Ovary (tissue), 9 donors: Measurements from ENCODE around the gene FGR. TPM values are rescaled to one million over a fixed set of nuclear protein-coding genes. Genes with fewer than 3 reads are reported as not detected.

ENCODE experiments used
- DNase-seq, 5 donors: peaks; one replicate each; pipeline ENCODE4 v3.0.0-alpha.2; 2019 to 2020
- H3K27ac ChIP-seq, 2 donors: fragments of 200-600 bp; one replicate each; pipeline versions ENCODE4 v1.5.1 to v1.8.0; 2019 to 2022
- H3K27me3 ChIP-seq: fragments of 200-600 bp; one replicate; pipeline ENCODE4 v1.8.0; 2022
- H3K36me3 ChIP-seq: fragments of 200-600 bp; sonication (generic); one replicate; pipeline ENCODE4 v1.5.1; 2019
- H3K4me1 ChIP-seq: one replicate; pipeline ENCODE4 v1.8.1; 2013; ENCODE audit warnings: mild to moderate bottlenecking, moderate library complexity; ENCODE audit not compliant: insufficient read depth
- H3K4me3 ChIP-seq: fragments of 200-600 bp; sonication (generic); one replicate; pipeline ENCODE4 v1.5.1; 2017
- H3K9me3 ChIP-seq, 2 donors: fragments of 200-600 bp in 1 of 2; sonication (generic) in 1 of 2; one replicate each; pipeline versions ENCODE4 v1.5.1 to v1.8.1; 2013 to 2019; ENCODE audit warnings: mild to moderate bottlenecking in 1 of 2, moderate library complexity in 1 of 2
- EP300 ChIP-seq: sonication (generic); formaldehyde crosslinking; IDR thresholded peaks from one replicate; pipeline ENCODE4 v1.6.1; 2017; ENCODE audit warnings: antibody characterized with exemption
- POLR2A ChIP-seq: fragments of 450-650 bp; IDR thresholded peaks from one replicate; pipeline ENCODE4 v1.6.1; 2017; ENCODE audit warnings: antibody characterized with exemption, mild to moderate bottlenecking, moderate library complexity
- WGBS, 3 donors: extraction: QIAGEN DNeasy Blood & Tissue Kit in 1 of 3; methylation state at CpG; one replicate each; pipeline versions ENCODE4 v1.1.5 to v1.1.7; 2013 to 2017; 5-methylcytosine and 5-hydroxymethylcytosine counted together
- intact Hi-C, 4 donors: fragments of 100-400 bp; cut with DNase I; formaldehyde crosslinking; loops; one replicate each; pipeline versions ENCODE4 v1.11.0 to v1.15.1; 2022 to 2023
- polyA plus RNA-seq, 2 donors: library from polyadenylated mRNA; stranded (reverse); fragments of 200-250 nt in 1 of 2; fragments of 350-450 nt in 1 of 2; fragmentation: Illumina TruSeq in 1 of 2; extraction: RNeasy Lipid Tissue Mini Kit (QIAGEN cat#74804) in 1 of 2; gene quantifications; one replicate each; pipeline ENCODE4 v1.2.3, GENCODE V29; 2013 to 2014
- total RNA-seq, 7 donors: library from RNA; depleted of rRNA in 2 of 7; stranded (reverse); fragments of >200 nt in 2 of 7; fragmentation: NEBNext Ultra II Directional in 3 of 7; extraction: Animal tissue kit (Norgen Biotek cat#: 25700) in 3 of 7; gene quantifications; one replicate each; pipeline versions ENCODE4 v1.1.0 to v1.2.4, GENCODE V29; 2016 to 2023
- TF ChIP-seq, protein P1 (sequence below), 3 donors: fragments of 450-650 bp in 2 of 3; fragments of 200-600 bp in 1 of 3; IDR thresholded peaks; one replicate each; pipeline versions ENCODE4 v1.5.1 to v1.8.0; 2016 to 2022; ENCODE audit warnings: antibody characterized with exemption in 3 of 3, mild to moderate bottlenecking in 1 of 3
- donor health status: DM: no; HTN: no; CAD: no; lungs with moderate emphysema.
- donor health status: DM: no; HTN: no; CAD: no.
- donor health status: Bipolar disorder and iron deficiency.
- donor health status: DM: yes; HTN: yes; CAD: no.
- donor health status: DM: no; HTN: no; CAD: no.
- donor health status: DM: yes; HTN: yes; CAD: no.

The FGR gene
- total and polyA plus RNA-seq, 9 donors: 1.1 to 14.1 (median 4.2) TPM

DNA sequence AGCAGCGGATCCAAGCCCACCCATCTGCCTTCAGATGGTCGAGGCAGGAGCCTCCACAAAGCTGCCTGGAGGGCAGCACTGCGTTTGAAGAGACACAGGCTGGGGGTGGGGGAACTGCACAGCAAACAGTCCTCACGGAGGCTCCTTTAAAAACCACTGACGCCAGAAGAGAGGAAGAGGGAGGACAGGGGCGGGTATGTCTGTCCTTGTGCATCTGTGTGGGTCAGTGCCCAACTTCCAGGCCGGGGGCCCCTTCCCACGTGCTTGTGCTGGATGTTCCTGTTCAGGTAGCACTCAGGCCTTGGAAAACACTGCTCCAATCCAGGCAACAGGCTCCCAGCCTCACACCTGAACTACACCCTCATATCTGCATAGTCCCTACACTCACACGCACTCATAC lies 38.7 kb downstream of the FGR start:
- WGBS, 3 donors: 18 to 28% (median 20%) methylated on average over 6 to 9 of the region's 9 CpGs
- TF ChIP-seq, protein P1, sequence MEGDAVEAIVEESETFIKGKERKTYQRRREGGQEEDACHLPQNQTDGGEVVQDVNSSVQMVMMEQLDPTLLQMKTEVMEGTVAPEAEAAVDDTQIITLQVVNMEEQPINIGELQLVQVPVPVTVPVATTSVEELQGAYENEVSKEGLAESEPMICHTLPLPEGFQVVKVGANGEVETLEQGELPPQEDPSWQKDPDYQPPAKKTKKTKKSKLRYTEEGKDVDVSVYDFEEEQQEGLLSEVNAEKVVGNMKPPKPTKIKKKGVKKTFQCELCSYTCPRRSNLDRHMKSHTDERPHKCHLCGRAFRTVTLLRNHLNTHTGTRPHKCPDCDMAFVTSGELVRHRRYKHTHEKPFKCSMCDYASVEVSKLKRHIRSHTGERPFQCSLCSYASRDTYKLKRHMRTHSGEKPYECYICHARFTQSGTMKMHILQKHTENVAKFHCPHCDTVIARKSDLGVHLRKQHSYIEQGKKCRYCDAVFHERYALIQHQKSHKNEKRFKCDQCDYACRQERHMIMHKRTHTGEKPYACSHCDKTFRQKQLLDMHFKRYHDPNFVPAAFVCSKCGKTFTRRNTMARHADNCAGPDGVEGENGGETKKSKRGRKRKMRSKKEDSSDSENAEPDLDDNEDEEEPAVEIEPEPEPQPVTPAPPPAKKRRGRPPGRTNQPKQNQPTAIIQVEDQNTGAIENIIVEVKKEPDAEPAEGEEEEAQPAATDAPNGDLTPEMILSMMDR (IDR thresholded peaks at IDR 0.05): no peak
- TF ChIP-seq POLR2A: no peak
- TF ChIP-seq EP300: no peak
- Histone ChIP-seq H3K4me1 (peaks cover 70% of the 10 kb centered on the region), H3K4me3 (no peak overlapping the region), H3K9me3 (no peaks in the 10 kb centered on the region), H3K27ac (peak overlapping the region in 1 of 2 donors; percentile 53), H3K36me3 (no peaks in the 10 kb centered on the region), H3K27me3 (no peaks in the 10 kb centered on the region)
- DNase-seq: peak in 1 of 5 donors; percentile 45
- intact Hi-C loops: no loop called here

DNA sequence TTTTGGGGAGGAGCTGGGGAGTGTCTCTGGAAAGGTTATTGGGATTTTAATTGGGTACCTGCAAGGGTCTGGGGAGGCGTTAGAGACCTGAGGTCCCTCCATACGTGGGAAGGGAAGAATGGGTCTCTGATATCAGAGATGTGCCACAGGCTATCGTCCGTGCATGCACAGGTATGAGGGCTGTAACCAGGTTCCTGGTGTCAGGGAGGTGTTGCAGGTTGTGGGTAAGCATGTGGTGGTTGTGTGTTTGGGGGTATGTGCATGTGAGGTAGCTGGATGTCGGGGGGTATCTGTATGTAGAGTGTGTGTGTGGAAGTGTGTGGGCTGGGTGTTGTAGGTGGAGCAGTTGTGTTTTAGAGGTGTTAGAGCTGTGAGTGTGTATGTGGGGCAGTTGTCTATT lies 39.4 kb downstream of the FGR start:
- H3K4me3 ChIP-seq: no peak overlapping the region
- 65 to 73% (median 72%) methylated on average over 5 of the region's 5 CpGs for WGBS, 3 donors
- H3K4me1 ChIP-seq: peaks cover 73% of the 10 kb centered on the region
- no peak for DNase-seq
- H3K27me3 ChIP-seq: no peaks in the 10 kb centered on the region
- peak overlapping the region; percentile 30 to 71 for H3K27ac ChIP-seq
- no peak for TF ChIP-seq EP300
- no peak for TF ChIP-seq POLR2A
- TF ChIP-seq, protein P1 (IDR thresholded peaks at IDR 0.05): no peak
- intact Hi-C loops: no loop called here
- no peaks in the 10 kb centered on the region for H3K36me3 ChIP-seq
- H3K9me3 ChIP-seq: no peaks in the 10 kb centered on the region

DNA sequence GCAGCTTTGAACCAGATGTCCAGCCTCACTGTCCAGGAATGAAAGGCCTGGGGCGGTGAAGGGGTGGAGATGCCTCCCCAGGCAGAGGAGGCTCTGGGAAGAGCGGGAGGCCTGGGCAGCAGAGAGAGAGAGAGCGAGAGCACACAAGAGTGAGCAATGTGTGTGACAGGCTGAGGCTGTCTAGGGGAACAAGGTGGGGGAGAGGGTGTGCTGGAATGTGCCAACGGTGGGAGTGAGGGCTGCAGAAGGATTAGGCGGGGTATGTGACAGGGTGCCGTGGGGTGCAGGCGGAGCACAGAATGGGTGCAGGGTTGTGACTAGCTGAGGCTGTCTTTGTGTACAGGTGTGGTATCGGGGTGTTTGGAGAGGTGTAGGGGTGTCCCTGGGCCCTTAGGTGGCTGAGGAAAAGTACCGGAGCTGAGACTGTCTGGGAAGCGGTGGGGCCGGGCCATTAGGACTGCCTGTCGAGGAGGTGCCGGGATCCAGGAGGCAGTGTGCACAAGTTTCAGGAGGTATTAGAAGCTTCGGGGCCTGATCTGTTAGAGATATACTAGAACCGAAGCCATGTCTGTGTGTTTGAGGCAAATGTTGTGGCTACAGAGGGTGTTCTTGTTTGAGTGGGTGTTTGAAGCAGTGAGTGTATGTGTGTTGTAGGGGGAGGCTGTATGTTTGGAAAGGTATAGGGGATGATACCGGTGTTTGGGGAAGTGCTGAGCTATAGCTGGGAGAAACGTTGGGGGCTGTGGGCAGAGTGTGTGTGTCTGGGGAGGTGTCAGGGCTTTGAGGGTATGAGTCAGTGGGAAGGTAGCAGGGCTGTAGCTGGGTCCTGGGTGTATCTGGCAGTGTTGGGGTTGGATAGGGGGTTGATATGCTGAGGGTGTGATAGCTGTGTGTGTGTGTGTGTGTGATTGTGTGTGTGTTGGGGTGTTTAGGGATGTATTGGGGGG lies 40.1 kb downstream of the FGR start:
- Histone ChIP-seq H3K27me3 (no peaks in the 10 kb centered on the region), H3K4me3 (no peak overlapping the region), H3K9me3 (no peaks in the 10 kb centered on the region), H3K27ac (peak overlapping the region; percentile 30 to 71), H3K4me1 (peaks cover 77% of the 10 kb centered on the region), H3K36me3 (no peaks in the 10 kb centered on the region)
- TF ChIP-seq, protein P1 (IDR thresholded peaks at IDR 0.05): no peak
- TF ChIP-seq POLR2A: no peak
- no peak for TF ChIP-seq EP300
- 34 to 41% (median 40%) methylated on average over 17 of the region's 17 CpGs for WGBS, 3 donors
- DNase-seq: peak in 1 of 5 donors; percentile 47
- intact Hi-C loops: no loop called here

DNA sequence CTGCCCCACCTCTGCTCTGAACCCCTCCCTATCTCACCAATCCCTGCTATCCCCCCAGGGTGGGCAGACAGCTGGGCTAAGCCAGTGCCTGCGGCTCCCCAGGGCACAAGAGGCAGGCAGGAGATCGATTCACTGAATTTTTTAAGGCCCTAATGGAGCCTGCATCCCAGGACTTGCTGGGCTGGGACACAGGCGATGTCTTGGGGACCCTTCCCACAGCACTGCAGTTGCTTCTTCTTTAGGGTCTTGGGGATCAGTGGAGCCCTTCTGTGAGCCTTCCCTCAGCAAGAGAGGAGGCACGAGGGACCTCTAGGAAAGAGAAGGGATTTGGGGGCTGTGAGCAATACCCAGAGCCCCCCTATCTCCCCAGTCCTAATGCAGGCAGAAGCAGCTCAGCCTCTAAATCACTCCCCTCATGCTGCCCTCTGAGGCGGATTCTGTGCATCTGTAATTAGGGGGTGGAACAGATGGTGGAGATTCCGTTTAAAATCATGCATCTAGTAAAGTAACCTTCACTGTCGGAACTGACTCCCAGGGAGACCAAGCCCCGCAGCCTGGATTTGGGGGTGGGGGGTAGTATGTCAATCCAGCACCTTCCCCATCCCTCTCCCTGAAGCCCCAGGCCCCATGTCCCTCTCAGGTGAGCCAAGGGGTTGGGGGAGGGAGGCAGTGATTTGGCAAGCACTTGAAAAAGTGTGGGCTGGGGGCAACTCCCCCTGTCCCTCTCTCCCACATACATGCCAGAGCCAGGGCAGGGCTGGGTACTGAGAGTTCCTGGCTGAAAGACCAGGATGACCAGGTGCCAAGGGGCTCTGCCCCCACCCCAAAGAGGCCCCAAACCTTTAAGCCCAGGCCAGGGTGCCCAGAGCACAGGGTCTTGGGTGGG lies 41.1 kb downstream of the FGR start:
- no peaks in the 10 kb centered on the region for H3K9me3 ChIP-seq
- intact Hi-C loops: no loop called here
- TF ChIP-seq EP300 (no peak), POLR2A (no peak)
- TF ChIP-seq, protein P1 (IDR thresholded peaks at IDR 0.05): no peak
- DNase-seq: no peak
- H3K27me3 ChIP-seq: no peaks in the 10 kb centered on the region
- no peaks in the 10 kb centered on the region for H3K36me3 ChIP-seq
- H3K4me3 ChIP-seq: no peak overlapping the region
- peaks cover 79% of the 10 kb centered on the region for H3K4me1 ChIP-seq
- peak overlapping the region; percentile 51 to 71 for H3K27ac ChIP-seq
- 45 to 52% (median 47%) methylated on average over 8 of the region's 8 CpGs for WGBS, 3 donors
